Measurements from ENCODE around the gene CYSRT1.
A peak's percentile ranks its signal among the peaks of the same experiment; 100 is the strongest.

The CYSRT1 gene

GRCh38 chr9:137263506-137263905, 38.5 kb downstream of the CYSRT1 start:
- Mint-ChIP-seq H3K9me3 (no peaks in the 10 kb centered on the region), H3K27me3 (ENCODE audit: low read depth) (no peaks in the 10 kb centered on the region), H3K36me3 (ENCODE audit: low read depth) (peaks cover 21% of the 10 kb centered on the region), H3K4me3 (no peak overlapping the region), H3K27ac (no peak overlapping the region), H3K4me1 (ENCODE audit: low read depth) (peaks cover under 1% of the 10 kb centered on the region)
- DNase-seq (ENCODE audit: low spot score): no peak

DNA sequence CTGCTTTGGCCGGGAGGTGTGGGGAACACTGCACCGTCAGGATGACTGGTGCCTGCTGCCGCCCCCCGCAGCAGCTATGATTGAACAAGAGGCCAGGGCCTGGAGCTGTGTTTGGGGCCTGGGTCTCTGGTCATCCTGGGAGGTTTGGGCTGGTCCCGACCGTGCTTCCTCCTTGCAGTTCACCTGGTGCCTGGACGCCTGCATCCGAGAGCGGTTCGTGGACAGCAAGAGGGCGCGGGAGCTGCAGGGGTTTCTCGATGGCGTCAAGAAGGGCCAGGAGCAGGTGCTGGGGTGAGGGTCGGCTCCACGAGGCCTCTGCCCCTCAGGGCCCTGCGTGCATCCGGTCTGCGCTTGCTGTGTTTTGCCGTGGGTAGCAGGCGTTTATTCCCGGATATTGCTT, 39.1 kb downstream of the CYSRT1 start:
- no peak overlapping the region for H3K27ac Mint-ChIP-seq
- peaks cover 2% of the 10 kb centered on the region for H3K4me1 Mint-ChIP-seq (ENCODE audit: low read depth)
- H3K27me3 Mint-ChIP-seq (ENCODE audit: low read depth): no peaks in the 10 kb centered on the region
- DNase-seq (ENCODE audit: low spot score): no peak
- H3K4me3 Mint-ChIP-seq: no peak overlapping the region
- peaks cover 23% of the 10 kb centered on the region for H3K36me3 Mint-ChIP-seq (ENCODE audit: low read depth)
- H3K9me3 Mint-ChIP-seq: no peaks in the 10 kb centered on the region

DNA sequence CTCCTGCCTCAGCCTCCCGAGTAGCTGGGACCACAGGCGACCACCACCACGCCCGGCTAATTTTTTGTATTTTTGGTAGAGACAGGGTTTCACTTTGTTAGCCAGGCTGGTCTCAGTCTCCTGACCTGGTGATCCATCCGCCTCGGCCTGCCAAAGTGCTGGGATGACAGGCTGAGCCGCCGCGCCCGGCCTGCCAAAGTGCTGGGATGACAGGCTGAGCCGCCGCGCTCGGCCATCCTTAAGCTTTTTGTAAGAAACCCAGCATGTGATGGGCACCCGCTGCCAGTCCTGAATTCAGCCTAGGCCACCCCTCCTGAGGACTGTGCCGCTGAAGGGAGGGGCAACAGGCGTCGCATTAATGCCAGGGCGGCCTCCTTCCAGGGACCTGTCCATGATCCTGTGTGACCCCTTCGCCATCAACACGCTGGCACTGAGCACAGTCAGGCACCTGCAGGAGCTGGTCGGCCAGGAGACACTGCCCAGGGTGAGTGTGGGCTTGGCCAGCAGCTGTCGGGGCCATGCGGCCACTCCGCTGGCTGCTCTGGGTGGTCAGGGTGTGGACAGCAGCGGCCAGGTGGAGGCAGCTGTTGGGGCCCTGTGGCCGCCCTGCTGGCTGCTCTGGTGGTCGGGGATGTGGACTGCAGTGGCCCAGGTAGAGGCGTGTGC, 40.7 kb downstream of the CYSRT1 start:
- Mint-ChIP-seq H3K9me3 (no peaks in the 10 kb centered on the region), H3K27me3 (ENCODE audit: low read depth) (no peaks in the 10 kb centered on the region), H3K4me3 (no peak overlapping the region), H3K36me3 (ENCODE audit: low read depth) (peaks cover 27% of the 10 kb centered on the region), H3K4me1 (ENCODE audit: low read depth) (peaks cover 2% of the 10 kb centered on the region), H3K27ac (no peak overlapping the region)
- DNase-seq (ENCODE audit: low spot score): no peak

- no peak overlapping the region for H3K4me3 Mint-ChIP-seq
- H3K27ac Mint-ChIP-seq: no peak overlapping the region
- H3K27me3 Mint-ChIP-seq (ENCODE audit: low read depth): no peaks in the 10 kb centered on the region
- no peaks in the 10 kb centered on the region for H3K9me3 Mint-ChIP-seq
- DNase-seq (ENCODE audit: low spot score): no peak
- peaks cover 27% of the 10 kb centered on the region for H3K36me3 Mint-ChIP-seq (ENCODE audit: low read depth)
- peaks cover 3% of the 10 kb centered on the region for H3K4me1 Mint-ChIP-seq (ENCODE audit: low read depth)
Measured at GRCh38 chr9:137266162-137266527, 41.2 kb downstream of the CYSRT1 start.

- Mint-ChIP-seq H3K4me1 (ENCODE audit: low read depth) (peaks cover 6% of the 10 kb centered on the region), H3K27ac (no peak overlapping the region), H3K27me3 (ENCODE audit: low read depth) (no peaks in the 10 kb centered on the region), H3K36me3 (ENCODE audit: low read depth) (peaks cover 23% of the 10 kb centered on the region), H3K4me3 (no peak overlapping the region), H3K9me3 (no peaks in the 10 kb centered on the region)
- no peak for DNase-seq (ENCODE audit: low spot score)
Measured at GRCh38 chr9:137266585-137267453, 41.8 kb downstream of the CYSRT1 start.

- no peak for DNase-seq (ENCODE audit: low spot score)
- Mint-ChIP-seq H3K36me3 (ENCODE audit: low read depth) (peaks cover 22% of the 10 kb centered on the region), H3K27me3 (ENCODE audit: low read depth) (no peaks in the 10 kb centered on the region), H3K4me1 (ENCODE audit: low read depth) (peaks cover 6% of the 10 kb centered on the region), H3K4me3 (no peak overlapping the region), H3K27ac (no peak overlapping the region), H3K9me3 (no peaks in the 10 kb centered on the region)
Measured at GRCh38 chr9:137267933-137268355, 43.0 kb downstream of the CYSRT1 start.

DNA sequence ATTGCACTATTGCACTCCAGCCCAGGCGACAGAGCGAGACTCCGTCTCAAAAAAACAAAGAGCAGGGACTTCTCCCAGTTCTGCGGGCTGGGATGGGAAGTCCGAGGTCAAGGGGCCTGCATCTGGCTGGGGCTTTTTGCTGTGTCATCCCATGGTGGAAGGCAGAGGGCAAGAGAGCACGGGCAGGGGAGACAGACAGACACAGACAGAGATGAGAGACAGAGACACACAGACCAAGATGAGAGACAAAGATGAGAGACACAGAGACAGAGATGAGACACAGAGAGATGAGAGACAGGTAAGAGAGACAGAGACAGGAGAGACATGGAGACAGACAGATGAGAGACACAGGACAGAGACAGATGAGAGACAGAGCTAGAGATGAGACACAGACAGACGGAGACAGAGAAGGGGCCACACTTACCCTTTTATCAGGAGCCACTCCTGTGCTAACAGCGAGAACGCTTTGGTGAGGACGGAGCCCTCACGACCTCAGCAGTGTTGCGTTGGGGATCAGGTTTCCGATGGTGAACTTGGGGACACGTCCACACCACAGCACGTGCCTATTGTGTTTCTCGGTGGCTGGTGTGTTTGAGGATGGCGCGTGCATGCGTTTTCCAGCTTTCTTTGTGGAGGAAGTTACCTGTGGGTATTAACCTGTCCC, 43.7 kb downstream of the CYSRT1 start:
- no peaks in the 10 kb centered on the region for H3K27me3 Mint-ChIP-seq (ENCODE audit: low read depth)
- peaks cover 6% of the 10 kb centered on the region for H3K4me1 Mint-ChIP-seq (ENCODE audit: low read depth)
- no peaks in the 10 kb centered on the region for H3K9me3 Mint-ChIP-seq
- H3K4me3 Mint-ChIP-seq: no peak overlapping the region
- H3K36me3 Mint-ChIP-seq (ENCODE audit: low read depth): peaks cover 26% of the 10 kb centered on the region
- H3K27ac Mint-ChIP-seq: no peak overlapping the region
- no peak for DNase-seq (ENCODE audit: low spot score)

GRCh38 chr9:137269231-137269772, 44.3 kb downstream of the CYSRT1 start:
- Mint-ChIP-seq H3K4me1 (ENCODE audit: low read depth) (peaks cover 6% of the 10 kb centered on the region), H3K27ac (no peak overlapping the region)

GRCh38 chr9:137270929-137271695, 46.1 kb downstream of the CYSRT1 start:
- Mint-ChIP-seq H3K4me1 (ENCODE audit: low read depth) (peaks cover 11% of the 10 kb centered on the region), H3K27ac (peak overlapping the region; percentile 55), H3K9me3 (no peaks in the 10 kb centered on the region)

More at GRCh38 chr9:137269231-137269772, 44.3 kb downstream of the CYSRT1 start:
- Mint-ChIP-seq H3K4me3 (no peak overlapping the region), H3K27me3 (ENCODE audit: low read depth) (no peaks in the 10 kb centered on the region), H3K9me3 (no peaks in the 10 kb centered on the region), H3K36me3 (ENCODE audit: low read depth) (peaks cover 20% of the 10 kb centered on the region)
- no peak for DNase-seq (ENCODE audit: low spot score)

GRCh38 chr9:137271696-137272076, 46.7 kb downstream of the CYSRT1 start:
- Mint-ChIP-seq H3K4me3 (no peak overlapping the region), H3K4me1 (ENCODE audit: low read depth) (peaks cover 12% of the 10 kb centered on the region), H3K27me3 (ENCODE audit: low read depth) (no peaks in the 10 kb centered on the region), H3K36me3 (ENCODE audit: low read depth) (peaks cover 17% of the 10 kb centered on the region), H3K9me3 (no peaks in the 10 kb centered on the region), H3K27ac (peak overlapping the region; percentile 55)
- DNase-seq (ENCODE audit: low spot score): no peak

More at GRCh38 chr9:137270929-137271695, 46.1 kb downstream of the CYSRT1 start:
- H3K4me3 Mint-ChIP-seq: no peak overlapping the region
- DNase-seq (ENCODE audit: low spot score): no peak
- H3K27me3 Mint-ChIP-seq (ENCODE audit: low read depth): no peaks in the 10 kb centered on the region
- H3K36me3 Mint-ChIP-seq (ENCODE audit: low read depth): peaks cover 17% of the 10 kb centered on the region

DNA sequence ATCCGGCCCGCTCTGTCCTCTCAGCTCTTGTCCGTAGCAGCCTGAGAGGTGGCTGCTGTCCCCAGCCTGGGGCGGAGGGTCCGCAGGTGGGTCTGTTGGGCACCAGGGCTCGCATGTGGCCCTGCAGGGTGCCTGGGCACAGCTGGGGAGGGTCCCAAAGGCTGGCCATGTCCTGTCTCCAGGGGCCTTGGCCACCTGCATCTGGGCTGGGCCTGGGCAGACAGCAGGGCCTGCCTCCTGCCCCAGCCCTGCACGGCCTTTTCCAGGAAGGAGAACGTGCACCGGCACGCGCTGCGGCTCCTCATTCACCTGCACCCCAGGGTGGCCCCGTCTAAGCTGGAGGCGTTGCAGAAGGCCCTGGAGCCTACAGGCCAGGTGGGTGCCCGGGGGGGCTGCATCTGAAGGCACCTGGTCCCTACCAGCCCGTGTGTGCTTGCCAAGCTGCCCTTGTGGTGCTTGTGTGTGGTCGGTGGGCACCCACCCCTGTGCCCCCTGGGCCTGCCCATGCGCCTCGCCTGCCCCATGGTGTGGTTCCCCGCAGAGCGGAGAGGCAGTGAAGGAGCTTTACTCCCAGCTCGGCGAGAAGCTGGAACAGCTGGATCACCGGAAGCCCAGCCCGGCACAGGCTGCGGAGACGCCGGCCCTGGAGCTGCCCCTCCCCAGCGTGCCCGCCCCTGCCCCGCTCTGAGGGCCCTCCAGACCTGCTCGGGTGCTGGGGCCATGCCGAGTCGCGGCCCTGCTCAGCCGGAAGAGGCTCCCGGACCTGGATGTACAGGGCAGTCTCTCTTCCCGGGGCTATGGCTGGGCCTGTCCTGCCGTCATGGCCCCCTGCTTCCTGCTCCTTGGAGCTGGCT, 47.5 kb downstream of the CYSRT1 start:
- Mint-ChIP-seq H3K27me3 (ENCODE audit: low read depth) (no peaks in the 10 kb centered on the region), H3K36me3 (ENCODE audit: low read depth) (peaks cover 17% of the 10 kb centered on the region), H3K27ac (no peak overlapping the region), H3K4me1 (ENCODE audit: low read depth) (peaks cover 16% of the 10 kb centered on the region), H3K9me3 (no peaks in the 10 kb centered on the region), H3K4me3 (no peak overlapping the region)
- no peak for DNase-seq (ENCODE audit: low spot score)

DNA sequence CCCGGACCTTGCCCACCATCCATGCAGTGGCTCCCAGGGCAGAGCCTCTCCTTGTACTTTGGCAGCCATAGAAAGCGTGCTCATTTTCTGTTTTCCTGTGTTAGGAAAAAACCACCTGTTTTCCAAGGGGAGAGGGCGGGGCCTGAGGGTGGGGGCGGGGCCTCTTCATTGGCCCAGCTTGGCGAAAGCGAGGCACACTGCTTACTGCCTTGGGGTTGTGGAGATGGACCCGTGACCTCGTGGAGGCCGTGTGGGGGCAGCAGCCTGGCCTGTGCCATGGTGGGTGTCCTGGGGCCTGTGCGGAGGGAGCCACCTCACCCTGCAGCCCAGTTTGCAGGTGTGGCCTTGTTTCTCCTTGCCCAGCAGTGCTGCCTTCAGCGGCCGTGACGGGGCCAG, 48.1 kb downstream of the CYSRT1 start:
- no peak for DNase-seq (ENCODE audit: low spot score)
- H3K9me3 Mint-ChIP-seq: no peaks in the 10 kb centered on the region
- no peaks in the 10 kb centered on the region for H3K27me3 Mint-ChIP-seq (ENCODE audit: low read depth)
- peaks cover 16% of the 10 kb centered on the region for H3K4me1 Mint-ChIP-seq (ENCODE audit: low read depth)
- H3K4me3 Mint-ChIP-seq: no peak overlapping the region
- H3K36me3 Mint-ChIP-seq (ENCODE audit: low read depth): peaks cover 17% of the 10 kb centered on the region
- H3K27ac Mint-ChIP-seq: no peak overlapping the region
